SK-N-SH (cell line): ENCODE measurements around the gene POLR2J. TPM values are rescaled to one million over a fixed set of nuclear protein-coding genes. Genes with fewer than 3 reads are reported as not detected.

Experiments
- CTCF ChIA-PET: fragments of 300-600, 350-600 bp; formaldehyde crosslinking; extraction: SDS; loops from one replicate; lab custom pipeline; 2021; lab: Yijun Ruan, JAX
- POLR2A ChIA-PET: fragments of 350-600 bp; sonication (Branson Sonifier 250); formaldehyde crosslinking; extraction: SDS; loops from one replicate; lab custom pipeline; 2020; ENCODE audit warnings: antibody characterized with exemption, inconsistent platforms; lab: Yijun Ruan, JAX
- DNase-seq: peaks from one replicate; pipeline ENCODE4 v3.0.0; 2012
- H2AFZ ChIP-seq: fragments of 200-600 bp; sonication (generic); 2 replicates; pipeline ENCODE4 v1.8.1; 2016; ENCODE audit warnings: antibody characterized with exemption, mild to moderate bottlenecking, low read depth
- H3F3A ChIP-seq: fragments of 200-600 bp; sonication (generic); replicated peaks from 2 replicates; pipeline ENCODE3; 2016; ENCODE audit warnings: antibody characterized with exemption, mild to moderate bottlenecking; ENCODE audit not compliant: insufficient read depth
- H3K27ac ChIP-seq, 2 experiments: fragments of 200-500 bp in 1 of 2; fragments of 200-600 bp in 1 of 2; sonication (Bioruptor generic) in 1 of 2; sonication (generic), shearing (Covaris generic) in 1 of 2; 2 replicates each; pipeline versions ENCODE4 v1.5.1 to v1.6.1; 2014 to 2016; ENCODE audit warnings: low read depth in 2 of 2, inconsistent platforms in 1 of 2, low read length in 1 of 2, mild to moderate bottlenecking in 1 of 2, mixed read lengths in 1 of 2
- H3K27me3 ChIP-seq: fragments of 200-600 bp; sonication (generic), shearing (Covaris generic); 2 replicates; pipeline ENCODE4 v1.6.1; 2016; ENCODE audit warnings: mixed run types; ENCODE audit not compliant: insufficient read depth
- H3K36me3 ChIP-seq, 2 experiments: fragments of 200-500 bp in 1 of 2; fragments of 200-600 bp in 1 of 2; sonication (Bioruptor generic) in 1 of 2; sonication (generic) in 1 of 2; replicated peaks in 1 of 2; 2 replicates each; pipeline versions ENCODE3 to v1.5.1; 2014 to 2016; ENCODE audit warnings: low read length in 1 of 2, mild to moderate bottlenecking in 1 of 2; ENCODE audit not compliant: insufficient read depth in 2 of 2, control insufficient read depth in 1 of 2
- H3K4me1 ChIP-seq, 2 experiments: fragments of 200-500 bp in 1 of 2; fragments of 200-600 bp in 1 of 2; sonication (Bioruptor generic) in 1 of 2; sonication (generic), shearing (Covaris generic) in 1 of 2; 2 replicates each; pipeline versions ENCODE4 v1.5.1 to v1.6.1; 2014 to 2016; ENCODE audit warnings: low read depth in 1 of 2, low read length in 1 of 2, mixed run types in 1 of 2; ENCODE audit not compliant: insufficient read depth in 2 of 2, control insufficient read depth in 1 of 2
- H3K4me2 ChIP-seq: fragments of 200-600 bp; sonication (generic), shearing (Covaris generic); 2 replicates; pipeline ENCODE4 v1.6.1; 2017; ENCODE audit warnings: mixed run types
- H3K4me3 ChIP-seq, 2 experiments: fragments of 200-500 bp in 1 of 2; fragments of 200-600 bp in 1 of 2; sonication (Bioruptor generic) in 1 of 2; sonication (generic), shearing (Covaris generic) in 1 of 2; 2 replicates each; pipeline versions ENCODE4 v1.5.1 to v1.8.1; 2014 to 2016; ENCODE audit warnings: low read depth in 2 of 2, inconsistent platforms in 1 of 2, low read length in 1 of 2, mild to moderate bottlenecking in 1 of 2, mixed read lengths in 1 of 2, moderate library complexity in 1 of 2
- H3K79me2 ChIP-seq: fragments of 200-600 bp; sonication (generic); 2 replicates; pipeline ENCODE4 v1.8.1; 2017; ENCODE audit warnings: mild to moderate bottlenecking; ENCODE audit not compliant: insufficient read depth
- H3K9ac ChIP-seq: fragments of 200-600 bp; sonication (generic); 2 replicates; pipeline ENCODE4 v1.6.1; 2017; ENCODE audit warnings: mixed run types
- H3K9me2 ChIP-seq: fragments of 200-600 bp; sonication (generic); 2 replicates; pipeline ENCODE4 v1.6.1; 2017; ENCODE audit warnings: mixed run types
- H3K9me3 ChIP-seq: fragments of 200-600 bp; sonication (generic); 2 replicates; pipeline ENCODE4 v1.6.1; 2017; ENCODE audit warnings: mixed run types, mild to moderate bottlenecking, moderate library complexity
- H4K20me1 ChIP-seq: fragments of 200-600 bp; sonication (generic); 2 replicates; pipeline ENCODE4 v1.6.1; 2017; ENCODE audit warnings: mild to moderate bottlenecking, mixed run types; ENCODE audit not compliant: insufficient read depth
- CTCF ChIP-seq: fragments of 200-600 bp; sonication (generic); IDR thresholded peaks from 2 replicates; pipeline ENCODE4 v1.6.1; 2017; ENCODE audit warnings: antibody characterized with exemption, mild to moderate bottlenecking, moderate library complexity
- FOXM1 ChIP-seq: IDR thresholded peaks from 2 replicates; pipeline ENCODE4 v1.4.0; 2012; ENCODE audit warnings: low read depth, mild to moderate bottlenecking
- GABPA ChIP-seq: IDR thresholded peaks from 2 replicates; pipeline ENCODE4 v1.4.0; 2012; ENCODE audit warnings: low read depth, mild to moderate bottlenecking
- GATA2 ChIP-seq: sonication (generic); formaldehyde crosslinking; IDR thresholded peaks from 2 replicates; pipeline ENCODE4 v1.5.0; 2020; ENCODE audit warnings: mild to moderate bottlenecking, missing genetic modification reagents
- MEF2A ChIP-seq: IDR thresholded peaks from 2 replicates; pipeline ENCODE4 v1.4.0; 2012; ENCODE audit warnings: low read depth, borderline replicate concordance
- NFIC ChIP-seq: IDR thresholded peaks from 2 replicates; pipeline ENCODE4 v1.4.0; 2012; ENCODE audit warnings: borderline replicate concordance
- PBX3 ChIP-seq: IDR thresholded peaks from 2 replicates; pipeline ENCODE4; 2012
- RAD21 ChIP-seq: IDR thresholded peaks from 2 replicates; pipeline ENCODE4 v1.6.1; 2012; ENCODE audit warnings: mild to moderate bottlenecking, low read length
- RXRA ChIP-seq: IDR thresholded peaks from 2 replicates; pipeline ENCODE4 v1.4.0; 2012; ENCODE audit warnings: low read depth, mild to moderate bottlenecking, borderline replicate concordance
- SIN3A ChIP-seq: IDR thresholded peaks from 2 replicates; pipeline ENCODE4 v1.6.1; 2012; ENCODE audit warnings: low read depth, mild to moderate bottlenecking, low read length, moderate library complexity, borderline replicate concordance
- USF2 ChIP-seq: fragments of 150-350 bp; IDR thresholded peaks from 2 replicates; pipeline ENCODE4 v1.6.1; 2017; ENCODE audit warnings: antibody characterized with exemption, low read length, low read depth, borderline replicate concordance
- ZBTB33 ChIP-seq: IDR thresholded peaks from 2 replicates; pipeline ENCODE4 v1.4.0; 2012; ENCODE audit warnings: low read depth, borderline replicate concordance
- WGBS: methylation state at CpG from one replicate; pipeline ENCODE4 v1.1.6; 2017; ENCODE audit warnings: low lambda C conversion rate; 5-methylcytosine and 5-hydroxymethylcytosine counted together
- polyA plus RNA-seq, 3 experiments: library from polyadenylated mRNA; depleted of rRNA; stranded (reverse); fragments of >200 nt; gene quantifications; 2 replicates each; pipeline ENCODE4 v1.2.3, GENCODE V29; 2012

Gene POLR2J
- polyA plus RNA-seq, 1 of the 3 experiments (the other 2 are of a cell fraction): 299 TPM

- TF ChIP-seq PBX3 (peak; percentile 59), SIN3A (no peak), GABPA (no peak), ZBTB33 (no peak), CTCF (no peak), NFIC (peak; percentile 96)
Measured at GRCh38 chr7:102439963-102440795, 38.5 kb downstream of the POLR2J start (continued).

- CTCF ChIA-PET: interaction anchor here (0.7 to 2.5 kb wide), 4 partner anchors 15 to 156 kb away, joined by 3 to 12 read pairs (median 4); no protein-coding TSS in a partner anchor
- Histone ChIP-seq H3K4me3 (no peak overlapping the region), H3K27ac (no peak overlapping the region), H3K79me2 (peaks cover 56% of the 10 kb centered on the region), H3K27me3 (no peaks in the 10 kb centered on the region), H2AFZ (no peak overlapping the region), H3K4me1 (peaks cover 14 to 15% of the 10 kb centered on the region in 2 experiments; a peak in 3 of 4 replicates), H3K4me2 (no peak overlapping the region), H3K9me3 (no peaks in the 10 kb centered on the region), H3K9me2 (no peaks in the 10 kb centered on the region), H3K36me3 (peaks cover 0 to 34% of the 10 kb centered on the region in 2 experiments), H4K20me1 (no peaks in the 10 kb centered on the region), H3F3A (peaks cover 24% of the 10 kb centered on the region), H3K9ac (no peak overlapping the region)
- no peak for TF ChIP-seq FOXM1
- TF ChIP-seq MEF2A: no peak
- TF ChIP-seq GATA2 (CRISPR knock-in tag): no peak
- TF ChIP-seq RXRA: no peak
- TF ChIP-seq USF2: no peak
- no peak for TF ChIP-seq RAD21
- DNase-seq: peak; percentile 12
- WGBS: 94% methylated on average over 10 of the region's 10 CpGs
- POLR2A ChIA-PET: no interaction called here
Measured at GRCh38 chr7:102436118-102436517, 42.6 kb downstream of the POLR2J start.
